Naive thymus-derived CD4-positive, alpha-beta T cell (primary cell): ENCODE data around the gene ACTN3. TPM values are rescaled to one million over a fixed set of nuclear protein-coding genes. Genes with fewer than 3 reads are reported as not detected.
"Not testable (repeated sequence)": the region's sequence is repeated elsewhere in the genome, so short reads cannot be mapped to it uniquely, and the experiment has no call there.

ENCODE experiments used
- ATAC-seq: fragments of 150-1000 bp; cut with Tn5 transposase; 2 replicates; pipeline ENCODE4 v1.10.0; 2021; ENCODE audit warnings: mild to moderate bottlenecking, moderate library complexity
- CTCF ChIA-PET: fragments of 350-600 bp; sonication (Branson Sonifier 250); formaldehyde crosslinking; loops from one replicate; lab custom pipeline; 2021; ENCODE audit warnings: antibody characterized with exemption; lab: Charles Lee
- POLR2A ChIA-PET: fragments of 350-600 bp; sonication (Branson Sonifier 250); formaldehyde crosslinking; loops from one replicate; lab custom pipeline; 2021; ENCODE audit warnings: antibody characterized with exemption, inconsistent platforms; lab: Charles Lee
- DNase-seq, 9 donors: peaks; one replicate each; pipeline versions ENCODE4 v3.0.0 to v3.0.0-alpha.2; 2020 to 2022; ENCODE audit warnings: mixed read lengths in 1 of 9
- H3K27ac ChIP-seq: one replicate; pipeline ENCODE4 v1.7.0; 2013; ENCODE audit warnings: mild to moderate bottlenecking, low read depth, low read length, moderate library complexity
- H3K27me3 ChIP-seq, 2 donors: one replicate each; pipeline ENCODE4 v1.7.0; 2013; ENCODE audit warnings: low read length in 2 of 2, mild to moderate bottlenecking in 2 of 2, moderate library complexity in 2 of 2; ENCODE audit not compliant: control insufficient read depth in 2 of 2, insufficient read depth in 2 of 2
- H3K36me3 ChIP-seq, 3 experiments: 1 replicate in 2 of 3; 2 replicates in 1 of 3; pipeline ENCODE4 v1.7.0; 2013; ENCODE audit warnings: low read length in 3 of 3, mild to moderate bottlenecking in 3 of 3, moderate library complexity in 1 of 3; ENCODE audit not compliant: insufficient read depth in 3 of 3, control insufficient read depth in 2 of 3
- H3K4me1 ChIP-seq, 2 donors: one replicate each; pipeline ENCODE4 v1.7.0; 2013; ENCODE audit warnings: low read length in 2 of 2, mild to moderate bottlenecking in 2 of 2, moderate library complexity in 1 of 2; ENCODE audit not compliant: control insufficient read depth in 2 of 2, insufficient read depth in 2 of 2
- H3K4me3 ChIP-seq: 2 replicates; pipeline ENCODE4 v1.7.0; 2013; ENCODE audit warnings: mild to moderate bottlenecking, low read length
- H3K9me3 ChIP-seq, 3 experiments: 1 replicate in 2 of 3; 2 replicates in 1 of 3; pipeline ENCODE4 v1.7.0; 2013; ENCODE audit warnings: low read length in 3 of 3; ENCODE audit not compliant: control insufficient read depth in 2 of 3
- H3K27ac Mint-ChIP-seq, 9 donors: one replicate each; pipeline ENCODE4 v1.8.0; 2020 to 2022; ENCODE audit warnings: mixed read lengths in 9 of 9, mild to moderate bottlenecking in 8 of 9, moderate library complexity in 5 of 9, inconsistent platforms in 2 of 9
- H3K27me3 Mint-ChIP-seq, 5 donors: one replicate each; pipeline ENCODE4 v1.8.0; 2021 to 2022; ENCODE audit warnings: mixed read lengths in 5 of 5, mild to moderate bottlenecking in 1 of 5
- H3K36me3 Mint-ChIP-seq, 5 donors: one replicate each; pipeline ENCODE4 v1.8.0; 2020 to 2022; ENCODE audit warnings: mixed read lengths in 5 of 5, mild to moderate bottlenecking in 3 of 5, inconsistent platforms in 1 of 5
- H3K4me1 Mint-ChIP-seq, 7 donors: one replicate each; pipeline ENCODE4 v1.8.0; 2020 to 2022; ENCODE audit warnings: mixed read lengths in 7 of 7, mild to moderate bottlenecking in 3 of 7, inconsistent platforms in 1 of 7
- H3K4me3 Mint-ChIP-seq, 10 donors: one replicate each; pipeline ENCODE4 v1.8.0; 2020 to 2022; ENCODE audit warnings: mild to moderate bottlenecking in 10 of 10, mixed read lengths in 10 of 10, moderate library complexity in 6 of 10, inconsistent platforms in 2 of 10
- H3K9me3 Mint-ChIP-seq, 11 donors: one replicate each; pipeline ENCODE4 v1.8.0; 2020 to 2022; ENCODE audit warnings: mixed read lengths in 11 of 11, mild to moderate bottlenecking in 4 of 11, inconsistent platforms in 1 of 11, moderate library complexity in 1 of 11
- intact Hi-C, 2 donors: fragments of 100-400 bp; cut with micrococcal nuclease; formaldehyde crosslinking; loops; one replicate each; pipeline ENCODE4 v1.15.1; 2023
- polyA plus RNA-seq, 2 donors: library from polyadenylated mRNA; unstranded; fragments of 300-500 nt; fragmentation: Illumina TruSeq; gene quantifications; one replicate each; pipeline ENCODE4 v1.2.3, GENCODE V29; 2021
- total RNA-seq, 6 experiments: library from RNA in 5 of 6; stranded (reverse) in 5 of 6; gene quantifications; 1 replicate in 5 of 6; 2 replicates in 1 of 6; pipeline ENCODE4 v1.2.3 and lab custom pipeline; 2021 to 2026

Gene ACTN3
- total and polyA plus RNA-seq, 7 experiments from 2014 or later, result 0.32 TPM; not detected in 6

DNA sequence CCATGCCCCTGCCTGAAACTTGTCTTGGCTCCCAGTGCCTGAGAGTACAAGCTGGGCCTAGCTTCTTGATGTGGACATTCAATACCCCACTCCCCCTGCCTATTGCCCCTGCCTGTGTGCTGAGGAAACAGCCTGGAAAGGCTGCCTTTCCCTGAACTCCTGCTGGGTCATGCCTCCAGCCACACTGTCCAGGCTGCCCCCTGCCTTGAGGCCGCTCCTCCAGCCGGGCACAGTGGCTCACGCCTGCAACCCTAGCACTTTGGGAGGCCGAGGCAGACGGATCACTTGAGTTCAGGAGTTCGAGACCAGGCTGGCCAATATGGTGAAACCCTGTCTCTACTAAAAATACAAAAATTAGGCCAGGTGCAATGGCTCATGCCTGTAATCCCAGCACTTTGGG is 56.4 kb downstream of the ACTN3 start:
- no peak overlapping the region for H3K27ac ChIP-seq
- POLR2A ChIA-PET, result interaction anchor here (1.3 kb wide), 1 partner anchor 14 kb away, joined by 3 read pairs; no protein-coding TSS in a partner anchor
- DNase-seq (no peak), ATAC-seq (no peak)
- Mint-ChIP-seq H3K27ac (no peak overlapping the region), H3K9me3 (no peaks in the 10 kb centered on the region), H3K27me3 (no peaks in the 10 kb centered on the region), H3K4me3 (no peak overlapping the region), H3K36me3 (peaks cover 4 to 38% (median 4%) of the 10 kb centered on the region in 5 donors), H3K4me1 (peaks cover 0 to 5% (median 0%) of the 10 kb centered on the region in 7 donors)
- CTCF ChIA-PET, result interaction anchor here (0.7 kb wide), 1 partner anchor 265 kb away, joined by 3 read pairs; no protein-coding TSS in a partner anchor
- intact Hi-C loops, result no loop called here
- no peak overlapping the region for H3K4me3 ChIP-seq
- H3K36me3 ChIP-seq, result peaks cover 0 to 67% (median 0%) of the 10 kb centered on the region in 3 experiments
- no peaks in the 10 kb centered on the region for H3K4me1 ChIP-seq
- no peaks in the 10 kb centered on the region for H3K9me3 ChIP-seq
- no peaks in the 10 kb centered on the region for H3K27me3 ChIP-seq

DNA sequence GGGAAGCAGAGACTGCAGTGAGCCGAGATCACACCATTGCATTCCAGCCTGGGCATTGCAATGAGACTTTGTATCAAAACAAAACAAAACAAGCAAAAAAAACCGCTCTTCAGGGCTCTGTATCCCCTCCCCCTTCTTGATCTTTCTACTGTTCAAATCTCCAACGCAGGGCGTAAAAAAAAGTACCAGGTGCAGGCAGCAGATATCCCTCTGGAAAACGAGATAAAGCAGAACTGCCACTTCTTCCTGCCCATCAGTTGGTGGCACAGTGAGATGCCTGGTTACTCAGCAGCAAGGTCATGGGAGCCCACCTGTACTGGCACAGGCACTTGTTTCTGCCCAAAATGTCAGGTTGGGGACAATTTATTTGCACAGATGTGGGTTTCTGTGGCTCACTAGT is 57.5 kb downstream of the ACTN3 start:
- Mint-ChIP-seq H3K4me3 (no peak overlapping the region), H3K36me3 (peaks cover 4 to 32% (median 4%) of the 10 kb centered on the region in 5 donors), H3K9me3 (no peaks in the 10 kb centered on the region), H3K27me3 (no peaks in the 10 kb centered on the region), H3K27ac (no peak overlapping the region), H3K4me1 (peaks cover 0 to 5% (median 0%) of the 10 kb centered on the region in 7 donors)
- Histone ChIP-seq H3K27ac (no peak overlapping the region), H3K4me3 (no peak overlapping the region), H3K27me3 (no peaks in the 10 kb centered on the region), H3K9me3 (no peaks in the 10 kb centered on the region), H3K4me1 (no peaks in the 10 kb centered on the region), H3K36me3 (peaks cover 0 to 64% (median 0%) of the 10 kb centered on the region in 3 experiments)
- intact Hi-C loops, result no loop called here
- POLR2A ChIA-PET, result no interaction called here
- CTCF ChIA-PET, result no interaction called here
- ATAC-seq, result no peak
- DNase-seq, result no peak

DNA sequence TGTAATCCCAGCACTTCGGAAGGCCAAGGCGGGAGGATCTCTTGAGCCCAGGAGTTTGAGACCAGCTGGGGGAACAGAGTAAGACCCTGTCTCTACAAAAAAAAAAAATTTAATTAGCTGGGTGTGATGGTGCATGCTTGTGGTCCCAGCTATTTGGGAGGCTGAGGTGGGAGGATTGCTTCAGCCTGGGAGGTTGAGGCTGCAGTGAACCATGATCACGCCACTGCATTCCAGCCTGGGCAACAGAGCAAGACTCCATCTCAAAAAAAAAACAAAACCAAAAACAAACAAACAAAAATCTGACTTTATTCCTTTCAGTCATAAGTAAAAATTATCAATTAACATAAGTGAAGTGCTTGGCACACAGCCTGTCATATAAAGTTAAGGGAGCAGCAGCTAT is 59.9 kb downstream of the ACTN3 start:
- H3K27ac Mint-ChIP-seq, H3K9me3 Mint-ChIP-seq, H3K4me3 Mint-ChIP-seq, intact Hi-C loops, H3K27ac ChIP-seq, H3K4me1 ChIP-seq, ATAC-seq, H3K27me3 Mint-ChIP-seq, H3K4me3 ChIP-seq, DNase-seq, H3K27me3 ChIP-seq, H3K9me3 ChIP-seq: not testable (repeated sequence)
- CTCF ChIA-PET, result interaction anchor here (1.0 kb wide), 1 partner anchor 15 kb away, joined by 3 read pairs; no protein-coding TSS in a partner anchor
- POLR2A ChIA-PET, result interaction anchor here (0.8 to 1.7 kb wide), 3 partner anchors 10 to 19 kb away, joined by 3 to 6 read pairs (median 3); partner anchors contain the start of gene RBM14
- H3K36me3 ChIP-seq, result peaks cover 0 to 45% (median 0%) of the 10 kb centered on the region in 3 experiments
- Mint-ChIP-seq H3K4me1 (peaks cover 0 to 16% (median 11%) of the 10 kb centered on the region in 7 donors), H3K36me3 (peaks cover 0 to 31% (median 4%) of the 10 kb centered on the region in 5 donors)

DNA sequence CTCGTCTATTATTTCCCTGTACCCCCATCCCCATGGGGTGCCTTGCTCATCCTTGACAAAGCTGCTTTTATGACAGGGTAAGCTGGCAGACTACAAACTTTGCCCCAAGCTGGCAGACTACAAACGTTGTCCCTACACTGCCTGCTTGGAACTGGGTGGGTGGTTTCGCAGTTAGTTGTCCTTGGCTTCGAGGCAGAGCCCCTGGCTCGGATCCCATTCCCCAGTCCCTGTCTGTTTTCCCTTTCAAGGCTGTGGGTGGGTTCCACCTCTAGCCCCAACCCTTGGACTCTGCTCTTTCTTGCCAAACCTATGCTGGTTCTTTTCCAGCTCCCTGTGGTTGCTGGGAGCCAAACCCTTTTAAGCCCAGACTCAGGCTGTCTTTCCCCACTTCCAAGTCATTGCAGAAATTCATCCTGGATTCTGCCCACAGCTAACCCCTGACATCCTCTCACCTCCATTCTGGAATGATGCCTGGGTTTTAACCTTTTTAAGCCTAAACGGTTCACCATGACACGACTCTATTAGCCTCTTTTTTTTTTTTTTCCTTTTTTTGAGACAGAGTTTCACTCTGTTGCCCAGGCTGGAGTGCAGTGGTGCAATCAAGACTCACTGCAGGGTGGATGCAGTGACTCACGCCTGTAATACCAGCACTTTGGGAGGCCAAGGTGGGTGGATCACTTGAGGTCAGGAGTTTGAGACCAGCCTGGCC is 60.6 kb downstream of the ACTN3 start:
- no peak overlapping the region for H3K4me3 ChIP-seq
- POLR2A ChIA-PET, result interaction anchor here (0.6 to 1.7 kb wide), 4 partner anchors 9 to 791 kb away, joined by 3 to 8 read pairs (median 4); partner anchors contain the start of gene RBM14
- Mint-ChIP-seq H3K27me3 (no peaks in the 10 kb centered on the region), H3K4me3 (no peak overlapping the region), H3K36me3 (peaks cover 0 to 27% (median 4%) of the 10 kb centered on the region in 5 donors), H3K4me1 (peaks cover 0 to 16% (median 11%) of the 10 kb centered on the region in 7 donors), H3K27ac (peak overlapping the region in 2 of 9 donors; percentile 46 to 48), H3K9me3 (no peaks in the 10 kb centered on the region)
- no peaks in the 10 kb centered on the region for H3K27me3 ChIP-seq
- intact Hi-C loops, result no loop called here
- no peak overlapping the region for H3K27ac ChIP-seq
- no peaks in the 10 kb centered on the region for H3K9me3 ChIP-seq
- DNase-seq (no peak), ATAC-seq (no peak)
- CTCF ChIA-PET, result interaction anchor here (1.0 kb wide), 1 partner anchor 15 kb away, joined by 3 read pairs; no protein-coding TSS in a partner anchor
- peaks cover 0 to 3% of the 10 kb centered on the region in 2 donors for H3K4me1 ChIP-seq
- H3K36me3 ChIP-seq, result peaks cover 0 to 40% (median 0%) of the 10 kb centered on the region in 3 experiments

DNA sequence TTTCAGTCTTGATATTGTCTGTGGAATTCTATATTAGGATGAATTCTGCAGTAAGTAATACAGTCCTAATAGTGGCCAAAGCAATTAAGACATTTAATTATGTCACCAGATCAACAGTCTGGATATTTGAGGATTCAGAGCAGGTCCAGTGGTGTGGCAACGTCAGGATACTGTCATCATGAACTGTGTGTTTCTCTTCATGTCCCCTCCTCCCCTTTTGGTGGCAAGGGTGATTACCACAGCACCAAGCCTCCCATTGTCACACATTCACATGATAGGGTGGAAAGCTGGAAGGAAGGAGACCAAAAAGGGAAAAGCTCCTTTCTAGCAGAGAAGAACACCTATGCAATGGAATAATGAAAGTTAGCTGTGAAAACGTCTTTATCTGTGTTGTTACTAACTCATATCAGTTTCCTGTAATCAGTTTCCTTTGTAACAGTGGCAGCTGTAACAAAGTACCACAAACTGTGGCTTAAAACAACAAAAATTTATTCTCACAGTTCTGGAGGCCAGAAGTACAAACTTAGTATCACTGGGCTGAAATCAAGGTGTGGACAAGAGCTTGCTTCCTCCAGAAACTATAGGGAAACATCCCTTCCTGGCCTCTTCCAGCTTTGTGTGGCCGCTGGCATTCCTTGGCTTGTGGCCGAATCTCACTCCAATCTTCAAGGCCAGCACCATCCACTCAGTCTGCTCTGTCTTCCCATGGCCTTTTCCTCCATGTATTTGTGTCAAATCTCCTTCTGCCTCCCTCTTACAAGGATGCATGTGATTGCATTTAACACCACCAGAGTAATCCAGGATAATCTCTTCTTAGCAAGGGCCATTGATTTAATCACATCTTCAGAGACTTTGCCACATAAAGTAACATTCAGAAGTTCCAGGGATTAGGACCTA is 63.3 kb downstream of the ACTN3 start:
- no peak overlapping the region for H3K4me3 ChIP-seq
- H3K27me3 ChIP-seq, result no peaks in the 10 kb centered on the region
- Mint-ChIP-seq H3K27ac (peak overlapping the region in 6 of 9 donors; percentile 3 to 74 (median 62)), H3K27me3 (no peaks in the 10 kb centered on the region), H3K4me1 (peaks cover 0 to 16% (median 11%) of the 10 kb centered on the region in 7 donors), H3K4me3 (peak overlapping the region in 1 of 10 donors; percentile 50), H3K9me3 (no peaks in the 10 kb centered on the region), H3K36me3 (peaks cover 0 to 16% (median 3%) of the 10 kb centered on the region in 5 donors)
- ChIA-PET CTCF (no interaction called here), POLR2A (interaction anchor here (0.7 kb wide), 1 partner anchor 62 kb away, joined by 3 read pairs; no protein-coding TSS in a partner anchor)
- DNase-seq, result no peak
- no peak for ATAC-seq
- peaks cover 0 to 20% (median 0%) of the 10 kb centered on the region in 3 experiments for H3K36me3 ChIP-seq
- peaks cover 0 to 3% of the 10 kb centered on the region in 2 donors for H3K4me1 ChIP-seq
- no peaks in the 10 kb centered on the region for H3K9me3 ChIP-seq
- no peak overlapping the region for H3K27ac ChIP-seq
- intact Hi-C loops, result loop anchor here in 1 of 2 donors (10.0 kb wide), 1 partner anchor 125 kb away; the partner anchor contains the start of gene DPP3

DNA sequence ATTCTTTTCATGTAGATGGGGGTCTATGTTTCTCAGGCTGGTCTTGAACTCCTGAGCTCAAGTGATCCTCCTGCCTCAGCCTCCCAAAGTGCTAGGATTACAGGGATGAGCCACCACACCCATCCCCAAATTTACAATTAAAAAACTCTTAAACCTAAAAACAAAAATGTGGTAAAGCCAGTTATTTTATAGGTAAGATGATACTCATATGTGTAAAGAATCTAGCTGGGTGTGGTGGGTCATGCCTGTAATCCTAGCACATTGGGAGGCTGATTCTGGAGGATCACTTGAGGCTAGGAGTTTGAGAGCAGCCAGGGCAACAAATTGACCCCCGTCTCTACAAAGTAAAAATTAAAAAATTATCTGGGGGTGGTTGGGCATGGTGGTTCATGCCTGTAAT is 65.8 kb downstream of the ACTN3 start:
- H3K4me1 ChIP-seq, result peaks cover 0 to 7% of the 10 kb centered on the region in 2 donors
- Mint-ChIP-seq H3K4me3 (no peak overlapping the region), H3K27ac (no peak overlapping the region), H3K4me1 (peaks cover 5 to 28% (median 24%) of the 10 kb centered on the region in 7 donors), H3K36me3 (peaks cover 0 to 14% (median 5%) of the 10 kb centered on the region in 5 donors), H3K27me3 (peaks cover 0 to 3% (median 0%) of the 10 kb centered on the region in 5 donors), H3K9me3 (peaks cover 0 to 7% (median 0%) of the 10 kb centered on the region in 11 donors)
- ChIA-PET CTCF (interaction anchor here (0.6 kb wide), 1 partner anchor 737 kb away, joined by 3 read pairs; no protein-coding TSS in a partner anchor), POLR2A (interaction anchor here (1.2 to 3.3 kb wide), 4 partner anchors 16 to 146 kb away, joined by 3 to 19 read pairs (median 3); partner anchors contain the start of genes PELI3, RBM4 and RBM4B)
- H3K27me3 ChIP-seq, result no peaks in the 10 kb centered on the region
- intact Hi-C loops, result loop anchor here in 1 of 2 donors (10.0 kb wide), 1 partner anchor 128 kb away; the partner anchor contains the start of gene DPP3
- peaks cover 0 to 10% (median 0%) of the 10 kb centered on the region in 3 experiments for H3K36me3 ChIP-seq
- H3K27ac ChIP-seq, result no peak overlapping the region
- H3K4me3 ChIP-seq, result no peak overlapping the region
- DNase-seq (no peak), ATAC-seq (no peak)
- H3K9me3 ChIP-seq, result no peaks in the 10 kb centered on the region
